GM23248 (cell line): ENCODE data around the gene SIRT7. TPM values are rescaled to one million over a fixed set of nuclear protein-coding genes. Genes with fewer than 3 reads are reported as not detected.
A peak's percentile ranks its signal among the peaks of the same experiment; 100 is the strongest.

Experiments used
- DNase-seq: peaks from one replicate; pipeline ENCODE4 v3.0.0-alpha.2; 2015
- H2AFZ ChIP-seq: fragments of 200-600 bp; sonication (generic); 2 replicates; pipeline ENCODE4 v1.6.1; 2016; ENCODE audit warnings: antibody characterized with exemption
- H3F3A ChIP-seq: fragments of 200-600 bp; sonication (generic); 2 replicates; pipeline ENCODE4 v1.6.1; 2016; ENCODE audit warnings: mild to moderate bottlenecking, antibody characterized with exemption, mixed run types; ENCODE audit not compliant: insufficient read depth
- H3K27ac ChIP-seq: fragments of 200-600 bp; sonication (generic); 2 replicates; pipeline ENCODE4 v1.5.1; 2016; ENCODE audit warnings: mild to moderate bottlenecking
- H3K27me3 ChIP-seq: fragments of 200-600 bp; sonication (generic); replicated peaks from 2 replicates; pipeline ENCODE4 v1.6.1; 2016; ENCODE audit warnings: mild to moderate bottlenecking; ENCODE audit not compliant: insufficient read depth
- H3K36me3 ChIP-seq: fragments of 200-600 bp; sonication (generic); 2 replicates; pipeline ENCODE4 v1.6.1; 2016; ENCODE audit warnings: low read depth, mild to moderate bottlenecking
- H3K4me1 ChIP-seq: fragments of 200-600 bp; sonication (generic); 2 replicates; pipeline ENCODE4 v1.6.1; 2016; ENCODE audit warnings: mild to moderate bottlenecking; ENCODE audit not compliant: insufficient read depth
- H3K4me2 ChIP-seq: fragments of 200-600 bp; sonication (generic); one replicate; pipeline ENCODE4 v1.6.1; 2016; ENCODE audit warnings: mild to moderate bottlenecking; ENCODE audit not compliant: unreplicated experiment
- H3K4me3 ChIP-seq: fragments of 200-600 bp; sonication (generic); 2 replicates; pipeline ENCODE4 v1.5.1; 2016; ENCODE audit warnings: mild to moderate bottlenecking
- H3K79me2 ChIP-seq: fragments of 200-600 bp; sonication (generic); 2 replicates; pipeline ENCODE4 v1.6.1; 2016; ENCODE audit warnings: mild to moderate bottlenecking; ENCODE audit not compliant: insufficient read depth
- H3K9ac ChIP-seq: fragments of 200-600 bp; sonication (generic); 2 replicates; pipeline ENCODE4 v1.6.1; 2016; ENCODE audit warnings: mild to moderate bottlenecking
- H3K9me2 ChIP-seq: fragments of 200-600 bp; sonication (generic); 2 replicates; pipeline ENCODE4 v1.6.1; 2016; ENCODE audit warnings: mixed run types, mild to moderate bottlenecking, moderate library complexity; ENCODE audit not compliant: insufficient read depth
- H3K9me3 ChIP-seq: fragments of 200-600 bp; sonication (generic); one replicate; pipeline ENCODE4 v1.6.1; 2017; ENCODE audit warnings: low read depth
- H4K20me1 ChIP-seq: fragments of 200-600 bp; sonication (generic); 2 replicates; pipeline ENCODE4 v1.6.0; 2016; ENCODE audit not compliant: insufficient read depth
- EZH2 ChIP-seq: fragments of 200-600 bp; sonication (generic); IDR thresholded peaks from 2 replicates; pipeline ENCODE4 v1.6.1; 2018; ENCODE audit warnings: antibody characterized with exemption, mild to moderate bottlenecking; ENCODE audit not compliant: insufficient read depth, poor library complexity, severe bottlenecking
- EZH2phosphoT487 ChIP-seq: fragments of 200-600 bp; sonication (generic); IDR thresholded peaks from 2 replicates; pipeline ENCODE4 v1.6.1; 2018; ENCODE audit warnings: antibody characterized with exemption, moderate library complexity, mild to moderate bottlenecking, low read depth; ENCODE audit not compliant: insufficient read depth
- WGBS, 2 experiments: methylation state at CpG; one replicate each; pipeline ENCODE4 v1.1.6; 2015 to 2017; ENCODE audit warnings: low lambda C conversion rate in 2 of 2, low coverage in 1 of 2; ENCODE audit errors: missing lambda C conversion rate in 2 of 2; 5-methylcytosine and 5-hydroxymethylcytosine counted together
- in situ Hi-C: fragments of 300-500 bp; cut with MboI; formaldehyde crosslinking; loops from 2 replicates; pipeline ENCODE4 v1.15.0; 2020
- polyA plus RNA-seq: library from polyadenylated mRNA; unstranded; fragments of >200 nt; fragmentation: Nextera tagmentation; extraction: Ambion mirVana; gene quantifications from 2 replicates; pipeline ENCODE4 v1.2.1, GENCODE V29; 2016
- total RNA-seq: library from RNA; depleted of rRNA; stranded (reverse); fragments of >200 nt; shearing (Covaris generic); gene quantifications from 2 replicates; pipeline ENCODE4 v1.2.3, GENCODE V29; 2014

SIRT7 gene
- total and polyA plus RNA-seq, 2 experiments from 2014 or later = 11.4 to 13.1 TPM

DNA sequence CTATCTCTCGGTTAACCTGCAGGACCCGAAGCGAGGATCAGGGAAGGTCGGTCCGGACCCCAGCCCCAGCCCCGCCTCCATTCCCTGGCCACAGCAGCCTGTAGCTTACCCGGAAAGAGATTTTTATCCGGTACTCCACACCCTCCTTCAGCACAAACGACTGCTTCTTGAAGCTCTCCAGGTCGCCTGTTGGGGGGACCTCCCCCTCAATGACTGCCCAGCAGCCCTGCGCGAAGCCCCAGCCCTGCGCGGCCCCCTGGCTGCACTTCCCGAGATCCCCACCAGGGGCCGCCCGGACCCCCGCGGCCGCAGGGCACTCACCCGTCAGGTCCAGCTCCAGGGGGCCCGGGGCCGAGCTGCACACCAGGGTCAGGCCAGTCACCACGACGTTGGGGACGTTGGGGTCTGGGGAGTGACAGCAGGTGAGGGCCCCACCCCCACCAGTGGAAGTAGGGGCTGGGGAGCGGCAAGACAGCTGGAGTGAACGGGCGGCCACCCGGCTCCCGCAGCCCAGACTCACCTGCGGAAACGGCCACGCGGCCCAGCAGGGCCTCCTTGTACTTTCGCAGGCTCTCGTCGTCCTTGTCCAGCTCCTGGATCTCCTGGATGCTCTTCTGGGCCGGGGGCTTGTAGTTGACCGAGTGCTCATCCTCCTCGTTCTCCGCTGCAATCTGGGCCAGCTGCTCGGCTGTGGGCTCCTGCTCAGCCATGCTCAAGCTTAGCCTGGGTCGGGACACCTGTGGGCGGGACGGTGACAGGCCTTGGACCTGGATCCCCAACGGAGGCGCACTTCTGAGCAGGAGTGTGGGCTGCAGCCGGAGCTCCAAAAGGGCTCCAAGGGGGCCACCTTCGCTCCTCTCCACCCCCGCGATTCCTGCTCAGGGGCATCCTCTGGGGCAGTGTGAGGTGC lies 48.5 kb downstream of the SIRT7 start:
- Histone ChIP-seq H3K4me2 (peak overlapping the region; percentile 95), H3K27ac (peak overlapping the region; percentile 90), H3K27me3 (no peaks in the 10 kb centered on the region), H3K9me2 (no peaks in the 10 kb centered on the region), H3K4me1 (peaks cover 5% of the 10 kb centered on the region), H3K9ac (peak overlapping the region; percentile 98), H3F3A (peaks cover 38% of the 10 kb centered on the region), H3K79me2 (peaks cover 62% of the 10 kb centered on the region), H3K4me3 (peak overlapping the region; percentile 94), H3K36me3 (no peaks in the 10 kb centered on the region), H2AFZ (no peak overlapping the region), H4K20me1 (no peaks in the 10 kb centered on the region), H3K9me3 (no peaks in the 10 kb centered on the region)
- 19 to 24% methylated on average over 38 to 44 of the region's 52 CpGs for WGBS, 2 experiments
- peak; percentile 51 for DNase-seq
- TF ChIP-seq EZH2 = no peak
- no peak for TF ChIP-seq EZH2phosphoT487
- in situ Hi-C loops = no loop called here

DNA sequence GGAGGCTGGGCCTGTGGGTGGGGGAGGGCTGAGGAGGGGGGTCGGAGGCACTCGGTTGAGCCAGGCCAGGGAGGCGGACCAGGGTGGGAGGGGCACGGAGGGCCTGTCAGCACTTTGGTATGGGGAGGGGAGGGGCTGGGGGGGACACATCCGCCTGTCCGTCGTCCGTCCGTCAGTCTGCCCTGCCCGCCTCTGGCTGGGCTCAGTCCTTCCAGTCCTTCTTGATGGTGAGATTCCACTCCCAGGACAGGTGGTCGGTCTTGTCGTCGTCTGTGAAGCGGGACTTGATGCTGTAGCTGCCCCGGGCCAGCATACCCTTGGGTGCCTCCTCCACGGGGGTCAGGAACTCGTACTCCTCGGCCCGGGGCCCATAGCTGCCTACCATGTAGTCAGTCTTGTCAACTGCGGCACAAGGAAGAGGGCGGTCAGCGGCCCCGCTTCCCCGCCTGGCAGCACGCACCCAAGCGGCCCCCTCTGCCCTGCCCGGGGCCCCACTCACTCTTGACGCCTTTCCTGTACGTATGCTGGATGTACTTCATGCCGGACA lies 49.2 kb downstream of the SIRT7 start:
- Histone ChIP-seq H3K9ac (peak overlapping the region; percentile 98; the same call in 1 of the 2 replicates), H4K20me1 (no peaks in the 10 kb centered on the region), H3K4me3 (peak overlapping the region; percentile 94), H3K79me2 (peaks cover 68% of the 10 kb centered on the region), H3K27me3 (no peaks in the 10 kb centered on the region), H3K36me3 (no peaks in the 10 kb centered on the region), H3F3A (peaks cover 33% of the 10 kb centered on the region), H3K4me1 (peaks cover 6% of the 10 kb centered on the region), H3K4me2 (peak overlapping the region; percentile 95), H3K9me3 (no peaks in the 10 kb centered on the region), H2AFZ (no peak overlapping the region), H3K27ac (peak overlapping the region; percentile 90), H3K9me2 (no peaks in the 10 kb centered on the region)
- TF ChIP-seq EZH2phosphoT487 (no peak), EZH2 (no peak)
- peak; percentile 78 for DNase-seq
- in situ Hi-C loops = no loop called here
- 55 to 77% methylated on average over 17 to 30 of the region's 30 CpGs for WGBS, 2 experiments

GRCh38 chr17:81867991-81868673 lies 49.8 kb downstream of the SIRT7 start:
- Histone ChIP-seq H3K9me2 (no peaks in the 10 kb centered on the region), H3K4me1 (peaks cover 12% of the 10 kb centered on the region), H2AFZ (no peak overlapping the region), H3K79me2 (peaks cover 68% of the 10 kb centered on the region), H3K36me3 (no peaks in the 10 kb centered on the region), H3K9ac (peak overlapping the region; percentile 44), H3K9me3 (no peaks in the 10 kb centered on the region), H3K4me3 (no peak overlapping the region), H3K4me2 (no peak overlapping the region), H3K27ac (peak overlapping the region; percentile 90), H4K20me1 (no peaks in the 10 kb centered on the region), H3F3A (peaks cover 35% of the 10 kb centered on the region), H3K27me3 (no peaks in the 10 kb centered on the region)
- WGBS, 2 experiments = 57 to 65% methylated on average over 23 to 24 of the region's 28 CpGs
- peak; percentile 33 for DNase-seq
- TF ChIP-seq EZH2phosphoT487 (no peak), EZH2 (no peak)
- in situ Hi-C loops = no loop called here
